PC-3 (cell line): Measurements from ENCODE around the gene YAF2. TPM values are rescaled to one million over a fixed set of nuclear protein-coding genes. Genes with fewer than 3 reads are reported as not detected.

ENCODE experiments used
- ATAC-seq: fragments of 200-7000 bp; cut with Tn5 transposase; 2 replicates; pipeline ENCODE4 v1.9.1; 2020; ENCODE audit warnings: mild to moderate bottlenecking, moderate library complexity
- BruUV-seq: library from RNA; stranded (reverse); fragments of 400-500 nt; replicated peaks from 2 replicates; lab custom pipeline; 2021; lab: Mats Ljungman, UMichigan
- CTCF ChIA-PET: fragments of 300-600 bp; sonication (Branson Sonifier 250); formaldehyde crosslinking; loops from one replicate; lab custom pipeline; 2022; ENCODE audit warnings: antibody characterized with exemption; lab: Charles Lee
- POLR2A ChIA-PET: fragments of 300-600 bp; sonication (Branson Sonifier 250); formaldehyde crosslinking; loops from one replicate; lab custom pipeline; 2022; ENCODE audit warnings: antibody characterized with exemption; ENCODE audit not compliant: unreplicated experiment; lab: Charles Lee
- DNase-seq: peaks from one replicate; pipeline ENCODE4 v3.0.0-alpha.2; 2015
- H2AFZ ChIP-seq: fragments of 300-600 bp; sonication (generic); 2 replicates; pipeline ENCODE4 v1.6.0; 2016; ENCODE audit warnings: antibody characterized with exemption, low read length
- H3F3A ChIP-seq: fragments of 300-600 bp; sonication (generic); one replicate; pipeline ENCODE4 v1.6.0; 2017; ENCODE audit warnings: antibody characterized with exemption, low read length, control low read depth, mild to moderate bottlenecking; ENCODE audit not compliant: unreplicated experiment
- H3K27ac ChIP-seq: fragments of 300-600 bp; sonication (generic); 2 replicates; pipeline ENCODE4 v1.5.1; 2016; ENCODE audit warnings: mild to moderate bottlenecking, low read length
- H3K27me3 ChIP-seq: fragments of 300-600 bp; sonication (generic); 2 replicates; pipeline ENCODE4 v1.6.1; 2016; ENCODE audit warnings: low read length, mixed read lengths
- H3K36me3 ChIP-seq: fragments of 300-600 bp; sonication (generic); 2 replicates; pipeline ENCODE4 v1.6.1; 2016; ENCODE audit warnings: low read depth, mixed run types, low read length, mixed read lengths
- H3K4me1 ChIP-seq: fragments of 300-600 bp; sonication (generic); 2 replicates; pipeline ENCODE4 v1.5.1; 2016; ENCODE audit warnings: low read length; ENCODE audit not compliant: insufficient read depth
- H3K4me2 ChIP-seq: fragments of 300-600 bp; sonication (generic); 2 replicates; pipeline ENCODE4 v1.6.0; 2016; ENCODE audit warnings: low read length
- H3K4me3 ChIP-seq: fragments of 300-600 bp; sonication (generic); 2 replicates; pipeline ENCODE4 v1.5.1; 2016; ENCODE audit warnings: mild to moderate bottlenecking, low read length, mixed read lengths
- H3K79me2 ChIP-seq: fragments of 300-600 bp; sonication (generic); 2 replicates; pipeline ENCODE4 v1.6.1; 2017; ENCODE audit warnings: low read length, mixed read lengths
- H3K9ac ChIP-seq: fragments of 300-600 bp; sonication (generic); 2 replicates; pipeline ENCODE4 v1.6.0; 2016; ENCODE audit warnings: mild to moderate bottlenecking, low read length
- H3K9me2 ChIP-seq: fragments of 300-600 bp; sonication (generic); replicated peaks from 2 replicates; pipeline ENCODE4 v1.6.1; 2016; ENCODE audit warnings: mixed run types, low read length, mixed read lengths
- H3K9me3 ChIP-seq: fragments of 300-600 bp; sonication (generic); 2 replicates; pipeline ENCODE4 v1.6.1; 2016; ENCODE audit warnings: low read length, mixed read lengths
- H4K20me1 ChIP-seq: fragments of 300-600 bp; sonication (generic); 2 replicates; pipeline ENCODE4 v1.6.1; 2016; ENCODE audit warnings: low read length, mixed read lengths
- CTCF ChIP-seq: fragments of 300-600 bp; sonication (generic); conservative IDR thresholded peaks from 2 replicates; pipeline ENCODE4 v1.5.1; 2017; ENCODE audit warnings: antibody characterized with exemption, low read depth, mild to moderate bottlenecking, low read length
- EZH2 ChIP-seq: fragments of 300-600 bp; sonication (generic); IDR thresholded peaks from one replicate; pipeline ENCODE4 v1.6.1; 2017; ENCODE audit warnings: antibody characterized with exemption, mild to moderate bottlenecking, low read length; ENCODE audit not compliant: unreplicated experiment
- EZH2phosphoT487 ChIP-seq: fragments of 300-600 bp; sonication (generic); IDR thresholded peaks from 2 replicates; pipeline ENCODE4 v1.6.1; 2018; ENCODE audit warnings: mild to moderate bottlenecking, antibody characterized with exemption, low read length, borderline replicate concordance
- intact Hi-C: fragments of 100-400 bp; cut with micrococcal nuclease; formaldehyde crosslinking; loops from 2 replicates; pipeline ENCODE4 v1.9.0; 2023
- total RNA-seq: library from RNA; depleted of rRNA; stranded (reverse); fragments of >200 nt; gene quantifications from 2 replicates; pipeline ENCODE4 v1.2.3, GENCODE V29; 2014

The YAF2 gene
- total RNA-seq, 1 experiment from 2014 or later: 6.8 TPM

DNA sequence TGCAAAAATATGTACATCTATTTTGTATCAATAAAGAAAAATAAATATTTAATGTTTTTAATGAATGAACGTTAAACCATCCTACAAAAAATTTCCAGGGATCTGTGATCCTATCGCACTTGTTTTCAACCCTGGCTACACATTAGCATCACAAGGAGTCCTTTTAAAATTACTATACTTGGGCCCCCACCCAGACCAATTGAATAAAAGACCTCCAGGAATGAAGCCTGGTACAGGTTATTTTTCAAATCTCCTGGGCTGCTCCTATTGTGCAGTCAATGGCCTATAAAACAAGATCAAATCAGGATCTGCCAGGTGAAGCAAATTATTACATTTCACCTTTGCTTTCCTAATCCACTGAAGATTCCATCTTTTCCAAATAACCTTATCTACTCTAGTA is 59.9 kb downstream of the YAF2 start:
- ChIA-PET CTCF (no interaction called here), POLR2A (no interaction called here)
- H3K27me3 ChIP-seq: no peaks in the 10 kb centered on the region
- no peak overlapping the region for H2AFZ ChIP-seq
- H3K36me3 ChIP-seq: no peaks in the 10 kb centered on the region
- H3K4me2 ChIP-seq: no peak overlapping the region
- TF ChIP-seq EZH2phosphoT487: no peak
- TF ChIP-seq CTCF: no peak
- no peak for TF ChIP-seq EZH2
- ATAC-seq (no peak), DNase-seq (no peak)
- H3F3A ChIP-seq: no peaks in the 10 kb centered on the region
- H3K27ac ChIP-seq: no peak overlapping the region
- H3K4me3 ChIP-seq: no peak overlapping the region
- BruUV-seq: no TSS peak
- no peaks in the 10 kb centered on the region for H3K9me2 ChIP-seq
- no peaks in the 10 kb centered on the region for H4K20me1 ChIP-seq
- no peaks in the 10 kb centered on the region for H3K9me3 ChIP-seq
- intact Hi-C loops: no loop called here
- H3K79me2 ChIP-seq: no peaks in the 10 kb centered on the region
- H3K4me1 ChIP-seq: no peaks in the 10 kb centered on the region
- no peak overlapping the region for H3K9ac ChIP-seq

- intact Hi-C loops: no loop called here
- no peaks in the 10 kb centered on the region for H4K20me1 ChIP-seq
- no peak overlapping the region for H3K9ac ChIP-seq
- H3K4me2 ChIP-seq: no peak overlapping the region
- H3K27me3 ChIP-seq: no peaks in the 10 kb centered on the region
- no peaks in the 10 kb centered on the region for H3K79me2 ChIP-seq
- no peak overlapping the region for H3K27ac ChIP-seq
- no TSS peak for BruUV-seq
- H3K4me1 ChIP-seq: no peaks in the 10 kb centered on the region
- H3K9me2 ChIP-seq: no peaks in the 10 kb centered on the region
- H3F3A ChIP-seq: no peaks in the 10 kb centered on the region
- no peak overlapping the region for H3K4me3 ChIP-seq
- ATAC-seq: no peak
- H2AFZ ChIP-seq: no peak overlapping the region
- no peak for DNase-seq
- ChIA-PET POLR2A (no interaction called here), CTCF (no interaction called here)
- H3K9me3 ChIP-seq: no peaks in the 10 kb centered on the region
- TF ChIP-seq EZH2 (no peak), EZH2phosphoT487 (no peak), CTCF (no peak)
- H3K36me3 ChIP-seq: no peaks in the 10 kb centered on the region
Observed at GRCh38 chr12:42174978-42175377, 63.1 kb downstream of the YAF2 start.

GRCh38 chr12:42173961-42174521 is 64.0 kb downstream of the YAF2 start:
- H3K9me2 ChIP-seq: no peaks in the 10 kb centered on the region
- H3K4me3 ChIP-seq: no peak overlapping the region
- no peak overlapping the region for H3K9ac ChIP-seq
- no peak overlapping the region for H2AFZ ChIP-seq
- DNase-seq (no peak), ATAC-seq (no peak)
- no peaks in the 10 kb centered on the region for H3K36me3 ChIP-seq
- no peak overlapping the region for H3K27ac ChIP-seq
- no peaks in the 10 kb centered on the region for H3K27me3 ChIP-seq
- H3K79me2 ChIP-seq: no peaks in the 10 kb centered on the region
- intact Hi-C loops: no loop called here
- CTCF ChIA-PET: no interaction called here
- no TSS peak for BruUV-seq
- no peak overlapping the region for H3K4me2 ChIP-seq
- TF ChIP-seq CTCF (no peak), EZH2phosphoT487 (no peak), EZH2 (no peak)
- no peaks in the 10 kb centered on the region for H4K20me1 ChIP-seq
- no peaks in the 10 kb centered on the region for H3F3A ChIP-seq
- H3K9me3 ChIP-seq: no peaks in the 10 kb centered on the region
- POLR2A ChIA-PET: no interaction called here
- no peaks in the 10 kb centered on the region for H3K4me1 ChIP-seq
